Astrocyte of the cerebellum (primary cell): ENCODE measurements around the gene RBM18.
A peak's percentile ranks its signal among the peaks of the same experiment; 100 is the strongest.

Experiments used
- DNase-seq: peaks from one replicate; pipeline ENCODE4 v3.0.0-alpha.2; 2011; ENCODE audit warnings: low read depth
- H3K4me3 ChIP-seq: 2 replicates; pipeline ENCODE4 v1.5.1; 2011; ENCODE audit warnings: mild to moderate bottlenecking, low read depth, low read length, moderate library complexity
- CTCF ChIP-seq: IDR thresholded peaks from 2 replicates; pipeline ENCODE4 v1.5.1; 2012; ENCODE audit warnings: low read length, low read depth, moderate library complexity, mild to moderate bottlenecking; ENCODE audit errors: missing control alignments
- in situ Hi-C: cut with HindIII; loops from 2 replicates; pipeline ENCODE4 v1.10.0; 2017; ENCODE audit warnings: low sequenced_read_pairs

The RBM18 gene

GRCh38 chr9:122209451-122209850, 55.2 kb downstream of the RBM18 start:
- no peak for TF ChIP-seq CTCF

GRCh38 chr9:122207096-122207495, 57.5 kb downstream of the RBM18 start:
- no peak for TF ChIP-seq CTCF
- H3K4me3 ChIP-seq, result no peak overlapping the region
- in situ Hi-C loops, result no loop called here
- DNase-seq, result no peak

More at GRCh38 chr9:122209451-122209850, 55.2 kb downstream of the RBM18 start:
- no peak for DNase-seq
- H3K4me3 ChIP-seq, result no peak overlapping the region
- in situ Hi-C loops, result no loop called here

- peak; percentile 73 for DNase-seq
These were observed 58.3 kb downstream of the RBM18 start for GRCh38 chr9:122206118-122207046.

GRCh38 chr9:122205176-122205575, 59.5 kb downstream of the RBM18 start:
- in situ Hi-C loops, result no loop called here
- no peak for TF ChIP-seq CTCF
- H3K4me3 ChIP-seq, result no peak overlapping the region
- DNase-seq, result no peak

More at GRCh38 chr9:122206118-122207046, 58.3 kb downstream of the RBM18 start:
- in situ Hi-C loops, result no loop called here
- no peak overlapping the region for H3K4me3 ChIP-seq
- TF ChIP-seq CTCF, result no peak

- in situ Hi-C loops, result no loop called here
- no peak overlapping the region for H3K4me3 ChIP-seq
- DNase-seq, result no peak
- TF ChIP-seq CTCF, result no peak
These were observed 60.1 kb downstream of the RBM18 start for GRCh38 chr9:122204491-122204890.

GRCh38 chr9:122204055-122204454, 60.6 kb downstream of the RBM18 start:
- no peak for TF ChIP-seq CTCF

More at GRCh38 chr9:122204055-122204454, 60.6 kb downstream of the RBM18 start:
- in situ Hi-C loops, result no loop called here
- no peak overlapping the region for H3K4me3 ChIP-seq
- no peak for DNase-seq
